BJ (cell line): Measurements from ENCODE around the gene GRXCR2. TPM values are rescaled to one million over a fixed set of nuclear protein-coding genes. Genes with fewer than 3 reads are reported as not detected.

Experiments
- CTCF ChIA-PET: fragments of 350-600 bp; formaldehyde crosslinking; extraction: SDS; loops from one replicate; lab custom pipeline; 2021; ENCODE audit warnings: antibody characterized with exemption, inconsistent platforms; lab: Yijun Ruan, JAX
- POLR2A ChIA-PET: fragments of 300-600 bp; sonication (Branson Sonifier 250); formaldehyde crosslinking; extraction: SDS; loops from one replicate; lab custom pipeline; 2021; ENCODE audit warnings: antibody characterized with exemption; lab: Charles Lee
- DNase-seq: peaks from one replicate; pipeline ENCODE4 v3.0.0-alpha.2; 2011; ENCODE audit warnings: low read depth
- H3K27me3 ChIP-seq: 2 replicates; pipeline ENCODE4 v1.6.0; 2011; ENCODE audit warnings: low read length; ENCODE audit not compliant: control insufficient read depth, insufficient read depth
- H3K36me3 ChIP-seq: 2 replicates; pipeline ENCODE4 v1.5.1; 2011; ENCODE audit warnings: low read length; ENCODE audit not compliant: control insufficient read depth, insufficient read depth
- H3K4me3 ChIP-seq: 2 replicates; pipeline ENCODE4 v1.5.1; 2011; ENCODE audit warnings: low read depth, mild to moderate bottlenecking, control low read depth, low read length
- polyA plus RNA-seq: library from polyadenylated mRNA; depleted of rRNA; stranded (reverse); fragments of >200 nt; gene quantifications from 2 replicates; pipeline ENCODE4 v1.2.3, GENCODE V29; 2011
- TF ChIP-seq, protein P1 (sequence below): IDR thresholded peaks from 2 replicates; pipeline ENCODE4 v1.5.1; 2011; ENCODE audit warnings: low read depth, mild to moderate bottlenecking, control low read depth, inconsistent platforms, low read length, moderate library complexity; ENCODE audit not compliant: insufficient read depth

The GRXCR2 gene
- polyA plus RNA-seq, 1 experiment: not detected

DNA sequence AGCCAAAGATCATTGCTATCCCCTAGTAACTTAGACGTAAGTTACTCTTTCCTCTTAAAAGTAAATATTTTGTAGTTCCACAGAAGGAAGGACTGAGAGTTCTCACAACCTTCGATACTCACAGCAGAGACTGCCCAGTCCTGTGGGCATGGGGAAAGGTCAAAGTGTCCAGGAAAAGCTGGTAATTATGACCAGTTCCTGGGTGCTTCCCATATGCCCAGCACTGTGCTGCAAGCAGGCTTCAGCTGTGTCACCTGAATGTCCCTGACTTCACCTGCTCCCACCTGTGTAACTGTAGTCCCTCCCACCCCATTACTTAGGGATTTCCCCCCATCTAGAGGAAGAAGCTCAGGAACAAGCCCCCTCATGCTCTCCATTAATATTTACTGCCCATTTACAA, 45.6 kb upstream of the GRXCR2 start:
- CTCF ChIA-PET: interaction anchor here (1.4 kb wide), 1 partner anchor 30 kb away, joined by 4 read pairs; no protein-coding TSS in a partner anchor
- Histone ChIP-seq H3K36me3 (no peaks in the 10 kb centered on the region), H3K4me3 (no peak overlapping the region), H3K27me3 (peaks cover 7% of the 10 kb centered on the region)
- TF ChIP-seq, protein P1, sequence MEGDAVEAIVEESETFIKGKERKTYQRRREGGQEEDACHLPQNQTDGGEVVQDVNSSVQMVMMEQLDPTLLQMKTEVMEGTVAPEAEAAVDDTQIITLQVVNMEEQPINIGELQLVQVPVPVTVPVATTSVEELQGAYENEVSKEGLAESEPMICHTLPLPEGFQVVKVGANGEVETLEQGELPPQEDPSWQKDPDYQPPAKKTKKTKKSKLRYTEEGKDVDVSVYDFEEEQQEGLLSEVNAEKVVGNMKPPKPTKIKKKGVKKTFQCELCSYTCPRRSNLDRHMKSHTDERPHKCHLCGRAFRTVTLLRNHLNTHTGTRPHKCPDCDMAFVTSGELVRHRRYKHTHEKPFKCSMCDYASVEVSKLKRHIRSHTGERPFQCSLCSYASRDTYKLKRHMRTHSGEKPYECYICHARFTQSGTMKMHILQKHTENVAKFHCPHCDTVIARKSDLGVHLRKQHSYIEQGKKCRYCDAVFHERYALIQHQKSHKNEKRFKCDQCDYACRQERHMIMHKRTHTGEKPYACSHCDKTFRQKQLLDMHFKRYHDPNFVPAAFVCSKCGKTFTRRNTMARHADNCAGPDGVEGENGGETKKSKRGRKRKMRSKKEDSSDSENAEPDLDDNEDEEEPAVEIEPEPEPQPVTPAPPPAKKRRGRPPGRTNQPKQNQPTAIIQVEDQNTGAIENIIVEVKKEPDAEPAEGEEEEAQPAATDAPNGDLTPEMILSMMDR: no peak
- DNase-seq: no peak
- POLR2A ChIA-PET: no interaction called here

DNA sequence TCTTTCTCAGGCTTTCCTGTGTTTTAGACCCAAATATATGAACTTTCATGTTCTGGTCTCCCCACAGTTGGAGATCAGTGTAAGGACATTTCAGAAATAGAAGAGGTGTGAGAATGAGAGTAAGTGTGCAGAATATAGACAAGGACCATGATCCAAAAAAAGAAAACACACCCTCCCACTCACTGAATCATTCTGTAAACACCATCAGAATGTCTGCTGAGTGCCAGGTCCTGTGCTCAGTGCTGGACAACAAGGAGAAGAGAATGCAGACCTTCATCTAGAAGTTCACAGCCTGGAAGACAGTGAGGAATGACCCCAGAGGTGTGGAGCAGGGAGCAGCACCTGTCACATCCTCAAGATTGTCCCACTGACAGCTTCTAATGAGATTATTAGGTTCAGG, 44.5 kb upstream of the GRXCR2 start:
- no peaks in the 10 kb centered on the region for H3K36me3 ChIP-seq
- no peak overlapping the region for H3K4me3 ChIP-seq
- H3K27me3 ChIP-seq: peaks cover 7% of the 10 kb centered on the region
- no peak for DNase-seq
- CTCF ChIA-PET: interaction anchor here (0.6 kb wide), 1 partner anchor 16 kb away, joined by 3 read pairs; no protein-coding TSS in a partner anchor
- POLR2A ChIA-PET: no interaction called here
- TF ChIP-seq, protein P1: no peak

DNA sequence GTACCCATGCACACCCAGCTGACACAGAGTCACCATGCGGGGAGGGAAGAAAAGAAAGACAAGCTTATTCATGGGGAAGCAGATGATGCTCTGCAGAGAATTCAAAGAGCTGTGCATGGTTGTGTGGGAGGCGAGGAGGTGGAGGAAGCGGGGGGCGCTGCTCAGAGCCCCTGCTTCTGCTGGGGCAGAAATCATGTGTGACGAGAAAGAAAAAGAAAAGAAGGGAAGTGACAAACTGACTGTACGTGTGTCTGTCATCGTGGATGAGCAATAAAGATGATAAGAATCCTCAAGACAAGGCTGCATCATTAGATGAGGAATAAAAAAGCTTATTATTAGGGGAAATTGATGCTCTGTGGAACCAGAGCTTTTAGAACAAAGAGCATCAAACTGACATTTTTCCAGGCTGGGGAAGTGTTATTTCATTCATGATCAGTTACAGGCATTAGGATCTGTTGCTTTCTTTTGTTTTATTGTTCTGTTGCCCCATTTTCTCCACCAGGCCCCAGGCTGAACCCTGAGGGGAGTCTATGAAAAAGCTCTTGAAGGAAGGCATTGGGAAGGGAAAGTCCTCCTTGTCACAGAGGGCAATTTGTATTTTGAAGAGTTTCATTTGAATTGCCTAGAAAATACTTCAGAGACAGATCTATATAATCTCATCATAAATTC, 43.3 kb upstream of the GRXCR2 start:
- H3K36me3 ChIP-seq: no peaks in the 10 kb centered on the region
- POLR2A ChIA-PET: no interaction called here
- CTCF ChIA-PET: interaction anchor here (0.6 to 1.1 kb wide), 2 partner anchors 10 to 1269 kb away, joined by 3 read pairs; no protein-coding TSS in a partner anchor
- H3K27me3 ChIP-seq: peaks cover 7% of the 10 kb centered on the region
- TF ChIP-seq, protein P1: no peak
- DNase-seq: no peak
- H3K4me3 ChIP-seq: no peak overlapping the region

DNA sequence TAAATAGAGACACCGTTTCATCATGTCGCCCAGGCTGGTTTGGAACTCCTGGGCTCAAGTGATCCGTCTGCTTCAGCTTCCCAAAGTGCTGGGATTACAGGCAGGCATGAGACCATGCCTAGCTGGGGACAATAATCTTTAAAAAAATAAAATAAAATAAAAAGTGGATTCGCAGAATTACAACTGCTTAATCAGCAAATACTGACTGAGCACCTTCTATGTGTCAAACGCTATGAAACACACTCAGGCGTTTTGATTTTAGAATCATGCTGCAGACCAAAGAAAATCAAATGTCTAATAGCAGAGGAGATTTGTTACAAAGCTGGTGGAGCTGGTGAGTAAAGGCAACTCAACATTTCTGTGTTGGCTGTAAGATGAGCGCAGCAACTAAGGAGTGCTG, 40.9 kb upstream of the GRXCR2 start:
- Histone ChIP-seq H3K36me3 (no peaks in the 10 kb centered on the region), H3K27me3 (peaks cover 9% of the 10 kb centered on the region), H3K4me3 (no peak overlapping the region)
- POLR2A ChIA-PET: no interaction called here
- CTCF ChIA-PET: no interaction called here
- TF ChIP-seq, protein P1: no peak
- DNase-seq: no peak

DNA sequence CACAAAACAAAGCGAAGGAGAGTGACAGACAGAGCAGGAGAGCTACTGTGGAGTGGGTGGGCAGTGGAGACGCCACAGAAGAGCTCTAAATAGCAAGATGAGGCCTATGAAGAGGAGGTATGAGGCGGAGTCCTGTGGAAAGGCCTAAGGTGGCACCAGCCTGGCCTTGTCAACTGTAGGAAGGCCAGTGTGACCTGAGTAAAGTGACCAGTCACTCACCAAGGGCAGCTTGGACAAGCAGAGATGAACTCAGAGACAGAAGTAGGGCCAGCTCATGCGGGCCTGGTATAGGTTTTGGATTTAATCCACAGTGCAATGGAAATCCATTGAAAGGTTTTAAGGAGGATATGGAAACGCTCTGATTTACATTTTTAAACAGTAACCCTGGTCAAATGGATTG, 39.8 kb upstream of the GRXCR2 start:
- no peak for DNase-seq
- CTCF ChIA-PET: interaction anchor here (0.9 kb wide), 1 partner anchor 13 kb away, joined by 5 read pairs; no protein-coding TSS in a partner anchor
- POLR2A ChIA-PET: no interaction called here
- no peak overlapping the region for H3K4me3 ChIP-seq
- H3K36me3 ChIP-seq: no peaks in the 10 kb centered on the region
- TF ChIP-seq, protein P1: no peak
- H3K27me3 ChIP-seq: peaks cover 11% of the 10 kb centered on the region
